ENCODE data around the gene FAIM. TPM values are rescaled to one million over a fixed set of nuclear protein-coding genes. Genes with fewer than 3 reads are reported as not detected.

Gene FAIM
- total RNA-seq, 1 donor = 14.7 TPM

- TF ChIP-seq CTCF (IDR thresholded peaks at IDR 0.05; ENCODE audit: insufficient read depth, low read depth, low read length) = no peak
- DNase-seq (ENCODE audit: low read depth) = no peak
- no peak overlapping the region for H3K4me3 ChIP-seq (ENCODE audit: low read depth, low read length)
These were observed 35.4 kb upstream of the FAIM start for GRCh38 chr3:138573138-138573537.

- no peak for TF ChIP-seq CTCF (IDR thresholded peaks at IDR 0.05; ENCODE audit: insufficient read depth, low read depth, low read length)
- H3K4me3 ChIP-seq (ENCODE audit: low read depth, low read length) = no peak overlapping the region
- DNase-seq (ENCODE audit: low read depth) = no peak
These were observed 30.4 kb upstream of the FAIM start for GRCh38 chr3:138578141-138578540.

DNA sequence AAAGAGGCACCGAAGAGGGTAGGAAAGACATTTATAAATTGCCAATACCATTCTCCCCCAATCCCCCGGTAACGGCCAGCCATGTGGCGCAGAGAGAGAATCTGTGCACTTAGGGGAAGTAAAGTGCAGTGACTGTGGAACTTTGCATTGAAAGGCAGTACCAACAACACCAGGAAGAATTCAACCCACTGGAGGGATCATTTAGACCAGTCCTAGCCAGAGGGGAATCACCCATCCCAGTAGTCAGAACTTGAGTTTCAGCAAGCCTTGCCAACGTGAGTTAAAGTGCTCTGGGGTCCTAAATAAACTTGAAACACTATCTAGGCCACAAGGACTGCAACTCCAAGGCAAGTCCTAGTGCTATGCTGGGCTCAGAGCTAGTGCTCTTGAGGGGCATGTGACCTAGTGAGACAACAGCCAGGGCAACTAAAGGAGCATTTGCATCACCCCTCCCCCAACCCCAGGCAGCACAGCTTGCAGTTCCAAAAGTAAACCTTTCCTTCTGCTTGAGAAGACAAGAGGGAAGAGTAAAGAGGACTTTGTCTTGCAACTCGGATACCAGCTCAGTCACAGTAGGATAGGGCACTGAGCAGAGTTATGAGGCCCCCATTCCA, 29.5 kb upstream of the FAIM start:
- DNase-seq (ENCODE audit: low read depth) = no peak
- no peak for TF ChIP-seq CTCF (IDR thresholded peaks at IDR 0.05; ENCODE audit: insufficient read depth, low read depth, low read length)
- H3K4me3 ChIP-seq (ENCODE audit: low read depth, low read length) = no peak overlapping the region

DNA sequence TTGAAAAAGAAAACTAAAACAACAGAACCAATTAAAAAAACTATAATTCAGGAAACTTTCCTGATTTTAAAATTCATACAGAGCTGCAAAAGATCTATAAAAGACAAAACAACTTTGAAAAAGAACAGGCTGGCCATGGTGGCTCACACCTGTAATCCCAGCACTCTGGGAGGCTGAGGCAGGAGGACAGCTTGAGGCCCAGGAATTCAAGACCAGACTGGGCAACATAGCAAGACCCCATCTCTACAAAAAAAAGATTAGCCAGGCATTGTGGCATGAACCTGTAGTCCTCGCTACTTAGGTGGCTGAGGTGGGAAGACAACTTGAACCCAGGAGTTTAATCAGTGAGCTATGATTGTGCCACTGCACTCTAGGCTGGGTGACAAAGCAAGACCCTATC, 21.2 kb upstream of the FAIM start:
- DNase-seq (ENCODE audit: low read depth) = no peak
- H3K4me3 ChIP-seq (ENCODE audit: low read depth, low read length) = no peak overlapping the region
- TF ChIP-seq CTCF (IDR thresholded peaks at IDR 0.05; ENCODE audit: insufficient read depth, low read depth, low read length) = no peak

DNA sequence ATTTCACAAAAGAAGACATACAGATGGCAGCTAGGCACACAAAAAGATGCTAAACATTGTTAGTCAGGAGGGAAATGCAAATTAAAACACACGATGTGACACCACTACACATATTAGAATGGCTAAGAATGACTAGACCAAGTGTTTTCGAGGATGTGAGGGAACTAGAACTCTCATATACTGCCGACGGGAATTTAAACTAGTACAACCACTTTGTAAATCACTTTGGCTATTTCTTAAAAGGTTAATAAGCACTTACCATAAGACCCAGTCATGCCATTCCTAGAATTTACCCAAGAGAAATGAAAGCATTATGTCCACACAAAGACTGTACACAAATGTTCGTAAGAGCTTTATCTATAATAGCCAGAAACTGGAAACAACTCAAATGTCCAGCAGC, 20.1 kb upstream of the FAIM start:
- no peak overlapping the region for H3K4me3 ChIP-seq (ENCODE audit: low read depth, low read length)
- DNase-seq (ENCODE audit: low read depth) = no peak
- no peak for TF ChIP-seq CTCF (IDR thresholded peaks at IDR 0.05; ENCODE audit: insufficient read depth, low read depth, low read length)

DNA sequence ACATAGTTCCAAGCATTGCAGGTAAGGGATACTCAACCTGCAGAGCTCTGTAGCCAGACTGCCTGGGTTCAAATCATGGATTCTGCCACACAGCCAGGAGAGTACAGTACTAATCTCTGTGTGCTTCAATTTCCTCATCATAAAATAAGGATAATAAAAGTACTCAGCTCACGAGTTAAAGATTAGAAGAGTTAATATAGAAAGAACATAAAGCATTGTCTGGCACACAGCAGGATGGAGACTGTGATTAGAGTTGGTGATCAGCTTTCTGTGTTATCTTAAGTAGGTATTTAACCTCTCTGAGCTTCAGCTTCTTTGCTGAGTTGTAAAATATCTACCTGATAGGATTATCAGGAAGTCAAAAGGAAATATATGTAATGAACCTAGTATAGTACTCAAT, 17.2 kb upstream of the FAIM start:
- no peak for TF ChIP-seq CTCF (IDR thresholded peaks at IDR 0.05; ENCODE audit: insufficient read depth, low read depth, low read length)
- H3K4me3 ChIP-seq (ENCODE audit: low read depth, low read length) = no peak overlapping the region
- DNase-seq (ENCODE audit: low read depth) = no peak

- no peak for TF ChIP-seq CTCF (IDR thresholded peaks at IDR 0.05; ENCODE audit: insufficient read depth, low read depth, low read length)
- H3K4me3 ChIP-seq (ENCODE audit: low read depth, low read length) = peak overlapping the region; percentile 69
- no peak for DNase-seq (ENCODE audit: low read depth)
These were observed 15.0 kb upstream of the FAIM start for GRCh38 chr3:138593488-138594149.
